Stimulated activated CD4-positive, alpha-beta T cell treated with anti-CD3 and anti-CD28 coated beads, Interleukin-12 subunit alpha, Interleukin-12 subunit beta, amount 100 ng/mL, for 24 hours (primary cell): ENCODE measurements around the gene SERPINB8.
"Not testable (repeated sequence)": the region's sequence is repeated elsewhere in the genome, so short reads cannot be mapped to it uniquely, and the experiment has no call there.

ENCODE experiments used
- DNase-seq, 2 experiments: peaks; one replicate each; pipeline ENCODE4 v3.0.0-alpha.2; 2020; ENCODE audit warnings: low read depth in 2 of 2

The SERPINB8 gene

GRCh38 chr18:63969942-63970808, at the start of gene SERPINB8:
Gene SERPINB8 (plus strand): TSS chr18:63970081. CDS start chr18:63978309, 8,228 bp downstream.
- DNase-seq: peak; percentile 69 to 78

DNA sequence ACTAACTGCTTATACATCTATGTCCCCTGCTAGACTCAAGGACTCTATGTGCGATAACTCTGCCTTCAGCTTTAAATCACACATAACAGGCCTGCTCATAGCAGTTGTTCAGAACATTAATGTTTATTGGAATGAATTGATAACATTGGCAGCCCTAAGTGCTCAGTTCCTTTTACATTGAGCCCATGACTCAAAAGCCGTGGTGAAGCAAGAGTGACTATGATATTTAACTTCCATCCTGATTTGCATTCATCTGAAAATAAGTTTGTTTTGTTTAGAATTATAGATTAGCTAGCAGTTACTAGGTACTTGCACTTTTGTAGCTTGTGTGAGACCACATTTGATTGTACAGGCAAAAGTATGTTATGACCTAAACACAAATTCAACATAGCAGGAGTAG, 47.8 kb upstream of the SERPINB8 start:
- DNase-seq: no peak

- DNase-seq: no peak
These were observed 45.3 kb upstream of the SERPINB8 start for GRCh38 chr18:63924551-63924950.

GRCh38 chr18:63928331-63928730, 41.5 kb upstream of the SERPINB8 start:
- DNase-seq: no peak

- DNase-seq: not testable (repeated sequence)
These were observed 40.5 kb upstream of the SERPINB8 start for GRCh38 chr18:63929369-63929768.

DNA sequence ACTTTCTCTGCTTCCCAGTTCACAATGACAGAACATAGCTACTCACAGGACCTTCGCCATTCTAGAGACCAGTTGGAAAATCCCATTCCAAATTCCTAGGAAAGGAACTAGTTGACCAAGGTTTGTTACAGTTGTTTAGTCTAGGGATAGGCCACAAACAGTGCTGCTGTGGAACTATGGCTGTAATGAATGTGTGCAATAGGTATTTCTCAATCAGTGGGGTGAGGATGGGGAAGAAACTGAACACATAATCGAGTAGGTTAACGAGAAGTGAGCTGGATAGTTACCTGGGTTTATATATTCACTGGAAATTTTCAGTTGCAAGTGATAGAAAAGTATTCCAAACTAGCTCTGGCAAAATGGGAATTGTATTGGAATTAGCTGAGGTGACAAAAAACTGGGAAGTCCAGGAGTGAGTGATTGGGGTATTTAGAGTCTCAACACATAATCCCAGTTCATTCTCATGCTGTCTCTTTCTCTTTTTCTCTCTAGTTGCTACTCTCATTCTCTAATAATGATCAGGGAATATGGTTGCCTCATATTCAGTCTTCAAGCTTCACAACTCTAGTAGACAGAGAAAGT, 39.0 kb upstream of the SERPINB8 start:
- DNase-seq: no peak

- peak; percentile 36 to 63 for DNase-seq
These were observed 33.5 kb upstream of the SERPINB8 start for GRCh38 chr18:63936156-63936931.

GRCh38 chr18:63936932-63937393, 32.9 kb upstream of the SERPINB8 start:
- no peak for DNase-seq

- no peak for DNase-seq
These were observed 29.9 kb upstream of the SERPINB8 start for GRCh38 chr18:63940008-63940407.

DNA sequence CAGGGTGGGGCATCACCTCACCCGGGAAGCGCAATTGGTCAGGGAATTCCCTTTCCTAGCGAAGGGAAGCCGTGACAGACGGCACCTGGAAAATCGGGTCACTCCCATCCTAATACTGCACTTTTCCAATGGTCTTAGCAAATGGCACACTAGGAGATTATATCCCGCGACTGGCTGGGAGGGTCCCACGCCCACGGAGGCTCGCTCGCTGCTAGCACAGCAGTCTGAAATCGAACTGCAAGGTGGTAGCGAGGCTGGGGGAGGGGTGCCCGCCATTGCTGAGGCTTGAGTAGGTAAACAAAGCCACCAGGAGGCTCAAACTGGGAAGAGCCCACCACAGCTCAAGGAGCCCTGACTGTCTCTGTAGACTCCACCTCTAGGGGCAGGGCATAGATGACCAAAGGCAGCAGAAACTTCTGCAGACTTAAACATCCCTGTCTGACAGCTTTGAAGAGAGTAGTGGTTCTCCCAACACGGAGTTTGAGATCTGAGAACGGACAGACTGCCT, 29.3 kb upstream of the SERPINB8 start:
- not testable (repeated sequence) for DNase-seq

GRCh38 chr18:63947051-63947790, 22.7 kb upstream of the SERPINB8 start:
- DNase-seq: no peak

- peak; percentile 26 to 64 for DNase-seq
These were observed 20.7 kb upstream of the SERPINB8 start, which contains the start of gene HMSD for GRCh38 chr18:63949068-63949737. Gene HMSD (plus strand): TSS chr18:63949301. CDS start chr18:63953456, 4,155 bp downstream.

- DNase-seq: no peak
These were observed 18.6 kb upstream of the SERPINB8 start for GRCh38 chr18:63951302-63951705.

GRCh38 chr18:63953811-63954210, 16.1 kb upstream of the SERPINB8 start:
- no peak for DNase-seq

GRCh38 chr18:63956755-63957154, 13.1 kb upstream of the SERPINB8 start:
- DNase-seq: no peak

GRCh38 chr18:63960891-63961290, 9.0 kb upstream of the SERPINB8 start:
- DNase-seq: no peak

GRCh38 chr18:63961435-63961980, 8.4 kb upstream of the SERPINB8 start:
- no peak for DNase-seq

GRCh38 chr18:63962137-63962536, 7.7 kb upstream of the SERPINB8 start:
- no peak for DNase-seq

- no peak for DNase-seq
These were observed 6.1 kb upstream of the SERPINB8 start for GRCh38 chr18:63963615-63964256.

DNA sequence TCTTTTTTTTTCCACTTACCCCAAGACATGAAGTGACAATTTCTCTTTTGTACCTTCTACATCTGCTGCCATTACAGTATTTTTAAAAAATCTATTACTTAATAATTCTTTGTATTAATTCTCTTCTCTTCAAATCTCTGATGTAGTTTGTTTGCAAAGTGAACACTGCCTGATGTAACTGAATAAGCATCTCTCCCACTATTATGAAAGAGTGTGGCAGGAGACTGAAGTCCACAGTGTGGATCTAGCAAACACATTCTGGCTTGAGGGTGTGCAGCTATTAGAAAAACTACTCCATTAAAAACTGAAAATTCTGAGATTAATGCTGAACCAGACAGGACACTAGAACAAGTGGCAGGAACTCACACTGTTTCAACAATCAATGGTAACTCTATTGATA, 5.0 kb upstream of the SERPINB8 start:
- DNase-seq: no peak
